Loucy (cell line): ENCODE measurements around the gene RAVER2.

Source experiments
- H2AFZ ChIP-seq: fragments of 200-600 bp; sonication (generic); 2 replicates; pipeline ENCODE4 v1.6.0; 2016; ENCODE audit warnings: antibody characterized with exemption, mild to moderate bottlenecking, low read length, moderate library complexity
- H3F3A ChIP-seq: fragments of 200-600 bp; 2 replicates; pipeline ENCODE4 v1.6.0; 2016; ENCODE audit warnings: antibody characterized with exemption, low read depth, mild to moderate bottlenecking
- H3K27me3 ChIP-seq: fragments of 200-600 bp; sonication (generic); 2 replicates; pipeline ENCODE4 v1.6.1; 2014; ENCODE audit warnings: low read length, mild to moderate bottlenecking; ENCODE audit not compliant: insufficient read depth, poor library complexity, severe bottlenecking
- H3K36me3 ChIP-seq: fragments of 200-600 bp; sonication (generic); 2 replicates; pipeline ENCODE4 v1.6.1; 2016; ENCODE audit warnings: low read length; ENCODE audit not compliant: insufficient read depth
- H3K4me1 ChIP-seq: fragments of 200-600 bp; sonication (generic); 2 replicates; pipeline ENCODE4 v1.5.1; 2014; ENCODE audit warnings: low read length, mild to moderate bottlenecking; ENCODE audit not compliant: insufficient read depth, poor library complexity, severe bottlenecking
- H3K4me2 ChIP-seq: fragments of 200-600 bp; sonication (generic); 2 replicates; pipeline ENCODE4 v1.6.0; 2014; ENCODE audit warnings: antibody characterized with exemption, low read length, low read depth, mild to moderate bottlenecking; ENCODE audit not compliant: poor library complexity, severe bottlenecking
- H3K4me3 ChIP-seq: fragments of 200-600 bp; sonication (generic); 2 replicates; pipeline ENCODE4 v1.5.1; 2014; ENCODE audit warnings: low read length, mild to moderate bottlenecking, mixed read lengths; ENCODE audit not compliant: poor library complexity, severe bottlenecking
- H3K79me2 ChIP-seq: fragments of 200-600 bp; sonication (generic); 2 replicates; pipeline ENCODE4 v1.6.1; 2014; ENCODE audit warnings: low read length; ENCODE audit not compliant: insufficient read depth
- H3K9ac ChIP-seq: fragments of 200-600 bp; sonication (generic); 2 replicates; pipeline ENCODE4 v1.6.0; 2014; ENCODE audit warnings: mild to moderate bottlenecking, low read depth, low read length, moderate library complexity; ENCODE audit not compliant: poor library complexity, severe bottlenecking
- H3K9me2 ChIP-seq: fragments of 200-600 bp; sonication (generic); replicated peaks from 2 replicates; pipeline ENCODE4 v1.6.1; 2016; ENCODE audit warnings: low read depth, low read length, mixed read lengths
- H3K9me3 ChIP-seq: fragments of 200-600 bp; sonication (generic); 2 replicates; pipeline ENCODE4 v1.6.1; 2014; ENCODE audit warnings: mild to moderate bottlenecking, antibody characterized with exemption, low read length, low read depth; ENCODE audit not compliant: insufficient read depth
- H4K20me1 ChIP-seq: fragments of 200-600 bp; sonication (generic); 2 replicates; pipeline ENCODE4 v1.6.0; 2014; ENCODE audit warnings: antibody characterized with exemption, low read length, mild to moderate bottlenecking; ENCODE audit not compliant: insufficient read depth, poor library complexity, severe bottlenecking
- CTCF ChIP-seq: fragments of 200-600 bp; sonication (generic); conservative IDR thresholded peaks from 2 replicates; pipeline ENCODE4 v1.5.1; 2014; ENCODE audit warnings: mild to moderate bottlenecking, antibody characterized with exemption, low read length
- EZH2phosphoT487 ChIP-seq: fragments of 200-600 bp; IDR thresholded peaks from 2 replicates; pipeline ENCODE4 v1.6.1; 2018; ENCODE audit warnings: antibody characterized with exemption, mild to moderate bottlenecking, moderate library complexity, borderline replicate concordance

The RAVER2 gene

GRCh38 chr1:64864018-64864940 is 119.4 kb downstream of the RAVER2 start:
- Histone ChIP-seq H3K4me2 (no peak overlapping the region), H2AFZ (no peak overlapping the region), H3K36me3 (peaks cover 89% of the 10 kb centered on the region), H3K27me3 (no peaks in the 10 kb centered on the region), H3K9ac (no peak overlapping the region), H3K9me3 (peaks cover 5% of the 10 kb centered on the region; the same call in 1 of the 2 replicates), H3K79me2 (no peaks in the 10 kb centered on the region), H3K4me3 (no peak overlapping the region), H4K20me1 (no peaks in the 10 kb centered on the region), H3K4me1 (peaks cover 12% of the 10 kb centered on the region), H3K9me2 (no peaks in the 10 kb centered on the region), H3F3A (peaks cover 4% of the 10 kb centered on the region; the same call in 1 of the 2 replicates)
- TF ChIP-seq CTCF: no peak
- TF ChIP-seq EZH2phosphoT487: no peak

- Histone ChIP-seq H3K9ac (no peak overlapping the region), H3K4me2 (no peak overlapping the region), H3K9me2 (no peaks in the 10 kb centered on the region), H3F3A (peaks cover 4% of the 10 kb centered on the region; the same call in 1 of the 2 replicates), H3K9me3 (peaks cover 5% of the 10 kb centered on the region; the same call in 1 of the 2 replicates), H3K79me2 (no peaks in the 10 kb centered on the region), H3K4me3 (no peak overlapping the region), H3K36me3 (peaks cover 90% of the 10 kb centered on the region), H3K4me1 (peaks cover 12% of the 10 kb centered on the region), H2AFZ (no peak overlapping the region), H3K27me3 (no peaks in the 10 kb centered on the region), H4K20me1 (no peaks in the 10 kb centered on the region)
- TF ChIP-seq CTCF (no peak), EZH2phosphoT487 (no peak)
Observed at GRCh38 chr1:64865105-64865757, 120.4 kb downstream of the RAVER2 start.

- no peak for TF ChIP-seq EZH2phosphoT487
- TF ChIP-seq CTCF: no peak
- peaks cover 92% of the 10 kb centered on the region for H3K36me3 ChIP-seq
- peaks cover 12% of the 10 kb centered on the region for H3K4me1 ChIP-seq
- H3K9ac ChIP-seq: no peak overlapping the region
- no peaks in the 10 kb centered on the region for H4K20me1 ChIP-seq
- peaks cover 5% of the 10 kb centered on the region; the same call in 1 of the 2 replicates for H3K9me3 ChIP-seq
- peaks cover 4% of the 10 kb centered on the region; the same call in 1 of the 2 replicates for H3F3A ChIP-seq
- H3K79me2 ChIP-seq: no peaks in the 10 kb centered on the region
- H3K9me2 ChIP-seq: no peaks in the 10 kb centered on the region
- H3K4me3 ChIP-seq: no peak overlapping the region
- no peak overlapping the region for H3K4me2 ChIP-seq
- H2AFZ ChIP-seq: no peak overlapping the region
- H3K27me3 ChIP-seq: no peaks in the 10 kb centered on the region
Observed at GRCh38 chr1:64866689-64867088, 121.8 kb downstream of the RAVER2 start.
